NCI-H1092 (cell line): Measurements from ENCODE around the gene TMPRSS7.

Experiments used
- DNase-seq: peaks from one replicate; lab custom pipeline; 2025; lab: John Stamatoyannopoulos, UW

Gene TMPRSS7

DNA sequence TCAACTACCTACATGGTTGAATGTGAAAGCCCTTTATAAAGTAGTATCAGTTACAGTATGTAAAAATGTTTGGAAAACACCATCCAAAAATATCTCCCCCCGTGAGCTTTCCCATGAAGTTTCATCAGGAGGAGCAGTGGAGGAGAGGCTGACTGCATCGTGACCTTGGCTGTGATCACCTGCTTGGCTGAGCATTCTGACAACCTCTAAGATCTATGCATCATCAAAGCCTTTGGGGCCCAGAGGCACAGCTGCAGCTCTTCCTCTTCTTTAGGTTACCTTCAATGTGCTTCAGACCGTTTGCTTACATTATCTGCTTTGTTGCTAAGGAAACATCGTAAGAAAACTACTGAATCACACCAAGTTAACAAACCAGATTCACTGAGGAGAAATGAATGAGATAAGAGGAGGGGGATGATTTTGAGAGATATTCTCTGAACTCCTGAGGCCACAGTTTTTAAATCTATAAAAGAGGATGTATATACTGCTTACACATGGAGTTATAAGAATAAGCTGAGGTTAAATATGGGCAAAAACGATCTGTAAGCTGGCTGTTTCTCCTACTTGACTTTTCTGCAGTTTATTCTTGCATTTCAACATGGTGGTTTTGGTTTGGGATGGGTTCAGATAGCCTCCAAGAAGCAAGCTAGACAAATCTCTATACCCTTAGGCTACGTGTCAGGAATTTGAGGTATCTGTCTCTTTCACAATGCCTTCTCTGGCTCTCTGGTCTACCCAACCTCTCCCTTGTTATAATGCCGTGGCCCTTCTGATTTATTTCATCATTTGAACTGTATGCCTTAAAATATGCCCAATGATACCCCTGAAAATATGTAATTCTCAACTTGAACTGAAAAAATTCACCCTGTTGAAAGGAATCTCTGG, 94.5 kb downstream of the TMPRSS7 start:
- no peak for DNase-seq

DNA sequence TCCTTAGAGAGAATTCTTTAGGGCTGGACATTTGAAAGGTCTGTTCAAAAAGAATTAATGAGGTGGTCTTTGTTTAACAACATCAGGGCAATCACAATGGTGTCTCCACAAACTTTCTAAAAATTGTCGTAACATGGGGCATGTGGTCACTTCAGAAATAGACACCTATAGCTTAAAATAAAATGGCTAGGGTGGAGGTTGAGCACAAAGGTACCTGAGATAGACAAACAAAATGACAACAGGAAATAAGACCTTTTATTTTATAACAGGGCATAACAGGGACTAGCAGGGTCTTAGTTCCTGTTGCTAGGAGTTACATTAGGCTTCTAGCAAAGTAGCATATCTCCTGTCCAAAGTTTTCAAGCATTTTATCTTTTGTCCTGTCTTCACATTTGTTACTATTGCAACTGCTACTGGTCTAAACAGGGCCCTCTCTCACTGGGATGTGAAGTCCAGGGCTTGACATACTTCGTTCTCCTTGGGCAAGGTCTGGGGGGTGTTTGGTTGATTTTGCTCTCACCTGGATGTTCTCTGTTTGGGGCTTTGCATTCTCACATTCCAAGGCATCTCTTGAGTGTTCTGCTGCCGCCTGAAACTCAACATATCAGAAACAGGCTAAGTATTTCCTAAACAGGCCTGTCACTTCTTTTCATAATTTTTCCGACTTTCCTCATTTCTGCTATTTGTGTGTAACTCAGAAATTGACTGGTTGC, 95.5 kb downstream of the TMPRSS7 start:
- DNase-seq = no peak

DNA sequence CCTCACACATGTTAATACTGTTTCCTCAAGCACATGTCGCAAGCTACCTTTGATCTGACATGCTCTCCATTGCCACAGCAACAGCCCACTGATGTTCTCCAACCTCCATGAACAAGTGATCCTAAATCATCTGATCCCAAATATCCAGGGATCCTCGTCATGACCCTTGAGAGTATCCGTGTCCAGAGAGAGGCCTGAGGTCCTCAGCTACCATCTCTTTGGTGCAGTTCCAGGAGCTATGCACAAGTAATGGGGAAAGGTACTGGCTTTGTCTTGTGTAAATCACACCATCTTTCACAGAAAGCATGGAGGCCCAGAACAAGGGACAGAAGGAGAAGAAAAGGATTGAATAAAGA, 96.1 kb downstream of the TMPRSS7 start:
- no peak for DNase-seq
